CD4-positive, alpha-beta T cell treated with Interleukin-15 for 1 hour (primary cell): ENCODE results near the gene UBD.

Experiments used
- DNase-seq: peaks from one replicate; pipeline ENCODE4 v3.0.0-alpha.2; 2020

Gene UBD

GRCh38 chr6:29519291-29520010, 40.1 kb downstream of the UBD start:
- DNase-seq: no peak

GRCh38 chr6:29517728-29518440, 41.6 kb downstream of the UBD start:
- no peak for DNase-seq

DNA sequence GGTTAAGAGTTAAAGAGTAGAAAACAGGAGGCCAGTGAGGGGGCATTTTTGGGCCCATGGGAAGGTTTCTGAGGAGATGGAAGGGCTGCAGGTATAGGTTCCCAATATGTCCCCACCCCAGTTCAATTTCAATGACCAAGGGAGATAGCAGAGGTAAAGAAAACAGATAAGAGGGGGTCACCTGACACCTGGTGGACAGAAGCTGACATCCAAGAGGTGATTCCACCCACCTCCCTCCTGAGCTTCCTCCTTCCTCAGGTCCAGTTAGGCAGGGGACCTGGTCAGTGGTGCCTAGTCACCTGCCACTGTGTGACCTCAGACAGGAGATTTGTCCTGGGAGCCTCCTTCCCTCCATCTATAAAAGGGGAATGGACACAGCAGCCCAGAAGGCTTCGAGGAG, 42.3 kb downstream of the UBD start:
- no peak for DNase-seq

GRCh38 chr6:29516108-29516507, 43.4 kb downstream of the UBD start:
- no peak for DNase-seq

- DNase-seq: no peak
Measured at GRCh38 chr6:29510746-29511300, 48.7 kb downstream of the UBD start.

- no peak for DNase-seq
Measured at GRCh38 chr6:29510202-29510601, 49.3 kb downstream of the UBD start.

DNA sequence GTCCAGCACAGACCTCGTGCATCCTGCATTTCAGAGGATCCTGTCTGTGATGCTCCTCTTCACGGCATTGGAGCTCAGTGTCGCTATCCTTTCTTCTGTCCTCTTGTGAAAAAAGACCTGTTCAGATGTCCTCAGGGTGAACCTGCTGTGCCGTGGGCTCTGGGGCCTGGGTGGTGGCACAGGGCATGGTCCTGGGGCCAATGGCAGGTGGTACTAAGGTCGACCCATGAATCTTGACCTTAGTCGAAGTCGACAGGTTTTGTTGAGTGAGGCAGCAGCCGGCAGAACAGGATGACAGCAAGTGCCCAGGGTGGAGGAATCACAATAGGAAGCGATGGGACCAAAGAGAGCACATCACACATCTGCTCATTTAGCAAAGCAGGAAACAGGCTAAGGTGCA, 49.8 kb downstream of the UBD start:
- no peak for DNase-seq

GRCh38 chr6:29509239-29509638, 50.3 kb downstream of the UBD start:
- DNase-seq: no peak

DNA sequence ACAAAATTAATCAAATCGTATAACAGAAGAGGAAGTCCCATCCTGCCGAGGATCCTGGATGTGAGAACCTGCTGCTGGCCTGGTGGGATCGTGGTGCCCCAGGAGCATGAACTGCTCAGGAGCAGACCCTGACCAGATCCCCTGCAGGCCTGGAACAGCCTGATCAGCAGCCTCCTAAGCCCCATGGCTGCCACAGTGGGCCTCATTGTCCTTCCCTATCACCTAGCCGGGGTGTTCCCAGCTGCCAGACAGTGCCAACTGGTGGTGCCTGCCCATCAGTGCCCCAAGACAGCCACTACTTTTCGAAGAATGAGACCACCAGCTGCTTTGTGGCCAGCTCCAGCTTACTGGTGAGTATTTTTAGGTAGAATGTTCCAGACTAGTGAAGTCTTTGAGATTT, 52.2 kb downstream of the UBD start:
- DNase-seq: no peak

GRCh38 chr6:29506446-29507067, 53.0 kb downstream of the UBD start:
- DNase-seq: no peak

DNA sequence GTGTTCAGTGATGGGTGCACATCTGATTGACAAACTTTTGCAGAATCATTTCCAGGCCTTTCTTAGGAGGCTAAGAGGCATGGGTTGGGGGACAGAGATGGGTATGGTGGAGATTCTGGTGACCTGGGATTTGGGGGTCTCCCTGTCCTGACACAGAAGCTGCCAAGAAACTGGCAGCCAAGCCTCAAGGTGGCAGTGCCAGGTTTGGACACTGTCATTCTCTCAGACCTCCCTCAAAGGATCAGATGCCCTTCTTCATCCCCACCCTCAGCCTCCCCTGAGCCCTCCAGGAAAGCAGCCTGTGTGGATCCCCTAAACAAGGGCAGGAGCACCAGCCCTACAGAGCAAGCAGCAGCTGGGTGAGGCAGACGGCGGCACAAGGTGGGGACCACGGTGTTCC, 53.7 kb downstream of the UBD start:
- DNase-seq: no peak
